ENCODE data around the gene SLC34A3.
A peak's percentile ranks its signal among the peaks of the same experiment; 100 is the strongest.
"Not testable (repeated sequence)": the region's sequence is repeated elsewhere in the genome, so short reads cannot be mapped to it uniquely, and the experiment has no call there.

SLC34A3 gene

GRCh38 chr9:137240318-137240840 is 9.7 kb downstream of the SLC34A3 start:
- peak overlapping the region; percentile 62 for H3K4me3 ChIP-seq (ENCODE audit: control insufficient read depth, low read depth, low read length)
- TF ChIP-seq, protein P1, sequence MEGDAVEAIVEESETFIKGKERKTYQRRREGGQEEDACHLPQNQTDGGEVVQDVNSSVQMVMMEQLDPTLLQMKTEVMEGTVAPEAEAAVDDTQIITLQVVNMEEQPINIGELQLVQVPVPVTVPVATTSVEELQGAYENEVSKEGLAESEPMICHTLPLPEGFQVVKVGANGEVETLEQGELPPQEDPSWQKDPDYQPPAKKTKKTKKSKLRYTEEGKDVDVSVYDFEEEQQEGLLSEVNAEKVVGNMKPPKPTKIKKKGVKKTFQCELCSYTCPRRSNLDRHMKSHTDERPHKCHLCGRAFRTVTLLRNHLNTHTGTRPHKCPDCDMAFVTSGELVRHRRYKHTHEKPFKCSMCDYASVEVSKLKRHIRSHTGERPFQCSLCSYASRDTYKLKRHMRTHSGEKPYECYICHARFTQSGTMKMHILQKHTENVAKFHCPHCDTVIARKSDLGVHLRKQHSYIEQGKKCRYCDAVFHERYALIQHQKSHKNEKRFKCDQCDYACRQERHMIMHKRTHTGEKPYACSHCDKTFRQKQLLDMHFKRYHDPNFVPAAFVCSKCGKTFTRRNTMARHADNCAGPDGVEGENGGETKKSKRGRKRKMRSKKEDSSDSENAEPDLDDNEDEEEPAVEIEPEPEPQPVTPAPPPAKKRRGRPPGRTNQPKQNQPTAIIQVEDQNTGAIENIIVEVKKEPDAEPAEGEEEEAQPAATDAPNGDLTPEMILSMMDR (conservative IDR thresholded peaks at IDR 0.05; ENCODE audit: control insufficient read depth, insufficient read depth, low read depth, low read length): no peak
- peak; percentile 68 for DNase-seq (ENCODE audit: low read depth)

GRCh38 chr9:137240841-137241489 is 10.3 kb downstream of the SLC34A3 start, which contains the start of gene TUBB4B:
TUBB4B (plus strand) TSS chr9:137241287; CDS start chr9:137241361, 74 bp downstream.
- peak within 1 kb of the TSS; percentile 84 for H3K4me3 ChIP-seq (ENCODE audit: control insufficient read depth, low read depth, low read length)
- peak; percentile 100 for DNase-seq (ENCODE audit: low read depth)
- TF ChIP-seq, protein P1 (conservative IDR thresholded peaks at IDR 0.05; ENCODE audit: control insufficient read depth, insufficient read depth, low read depth, low read length): no peak

- peak; percentile 44 for DNase-seq (ENCODE audit: low read depth)
- peak overlapping the region; percentile 84 for H3K4me3 ChIP-seq (ENCODE audit: control insufficient read depth, low read depth, low read length)
- TF ChIP-seq, protein P1 (conservative IDR thresholded peaks at IDR 0.05; ENCODE audit: control insufficient read depth, insufficient read depth, low read depth, low read length): no peak
Measured at GRCh38 chr9:137241490-137242268, 11.0 kb downstream of the SLC34A3 start.

DNA sequence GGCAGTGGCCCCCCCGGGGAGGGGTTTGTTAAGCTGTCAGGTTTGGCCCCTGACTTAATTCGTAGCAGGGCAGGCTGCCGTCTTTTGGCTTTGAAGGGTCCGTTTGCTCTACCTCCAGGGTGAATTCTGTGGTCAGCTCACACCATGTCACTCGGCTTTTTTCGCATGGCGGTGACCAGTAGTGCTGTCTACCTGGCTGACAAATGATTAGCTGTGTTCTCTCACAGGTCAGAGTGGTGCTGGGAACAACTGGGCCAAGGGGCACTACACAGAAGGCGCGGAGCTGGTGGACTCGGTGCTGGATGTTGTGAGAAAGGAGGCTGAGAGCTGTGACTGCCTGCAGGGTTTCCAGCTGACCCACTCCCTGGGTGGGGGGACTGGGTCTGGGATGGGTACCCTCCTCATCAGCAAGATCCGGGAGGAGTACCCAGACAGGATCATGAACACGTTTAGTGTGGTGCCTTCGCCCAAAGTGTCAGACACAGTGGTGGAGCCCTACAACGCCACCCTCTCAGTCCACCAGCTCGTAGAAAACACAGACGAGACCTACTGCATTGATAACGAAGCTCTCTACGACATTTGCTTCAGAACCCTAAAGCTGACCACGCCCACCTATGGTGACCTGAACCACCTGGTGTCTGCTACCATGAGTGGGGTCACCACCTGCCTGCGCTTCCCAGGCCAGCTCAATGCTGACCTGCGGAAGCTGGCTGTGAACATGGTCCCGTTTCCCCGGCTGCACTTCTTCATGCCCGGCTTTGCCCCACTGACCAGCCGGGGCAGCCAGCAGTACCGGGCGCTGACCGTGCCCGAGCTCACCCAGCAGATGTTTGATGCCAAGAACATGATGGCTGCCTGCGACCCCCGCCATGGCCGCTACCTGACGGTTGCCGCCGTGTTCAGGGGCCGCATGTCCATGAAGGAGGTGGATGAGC is 11.8 kb downstream of the SLC34A3 start:
- H3K4me3 ChIP-seq (ENCODE audit: control insufficient read depth, low read depth, low read length): peak overlapping the region; percentile 84
- TF ChIP-seq, protein P1 (conservative IDR thresholded peaks at IDR 0.05; ENCODE audit: control insufficient read depth, insufficient read depth, low read depth, low read length): no peak
- DNase-seq (ENCODE audit: low read depth): no peak

DNA sequence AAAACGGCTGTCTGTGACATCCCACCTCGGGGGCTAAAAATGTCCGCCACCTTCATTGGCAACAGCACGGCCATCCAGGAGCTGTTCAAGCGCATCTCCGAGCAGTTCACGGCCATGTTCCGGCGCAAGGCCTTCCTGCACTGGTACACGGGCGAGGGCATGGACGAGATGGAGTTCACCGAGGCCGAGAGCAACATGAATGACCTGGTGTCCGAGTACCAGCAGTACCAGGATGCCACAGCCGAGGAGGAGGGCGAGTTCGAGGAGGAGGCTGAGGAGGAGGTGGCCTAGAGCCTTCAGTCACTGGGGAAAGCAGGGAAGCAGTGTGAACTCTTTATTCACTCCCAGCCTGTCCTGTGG is 12.5 kb downstream of the SLC34A3 start:
- not testable (repeated sequence) for H3K4me3 ChIP-seq (ENCODE audit: control insufficient read depth, low read depth, low read length); DNase-seq (ENCODE audit: low read depth)

GRCh38 chr9:137243626-137244485 is 13.2 kb downstream of the SLC34A3 start:
- no peak for DNase-seq (ENCODE audit: low read depth)
- H3K4me3 ChIP-seq (ENCODE audit: control insufficient read depth, low read depth, low read length): no peak overlapping the region
- TF ChIP-seq, protein P1 (conservative IDR thresholded peaks at IDR 0.05; ENCODE audit: control insufficient read depth, insufficient read depth, low read depth, low read length): no peak

Data from fibroblast of mammary gland (primary cell).